K562 (cell line): ENCODE measurements around the gene ANKRD13D. TPM values are rescaled to one million over a fixed set of nuclear protein-coding genes. Genes with fewer than 3 reads are reported as not detected.

Source experiments
- ATF7 ChIP-seq: fragments of 450-650 bp; IDR thresholded peaks from 2 replicates; pipeline ENCODE4 v1.7.1; 2014; ENCODE audit warnings: mild to moderate bottlenecking, moderate library complexity
- E2F6 ChIP-seq, 2 experiments: IDR thresholded peaks; 2 replicates each; pipeline ENCODE4 v1.6.1; 2011; ENCODE audit warnings: borderline replicate concordance in 1 of 2, control low read depth in 1 of 2, low read depth in 1 of 2, low read length in 1 of 2, mild to moderate bottlenecking in 1 of 2, mixed read lengths in 1 of 2, moderate library complexity in 1 of 2; ENCODE audit not compliant: insufficient read depth in 1 of 2, insufficient read length in 1 of 2, poor library complexity in 1 of 2, severe bottlenecking in 1 of 2; ENCODE audit errors: extremely low read depth in 1 of 2
- FOXA1 ChIP-seq: fragments of 450-650 bp; IDR thresholded peaks from 2 replicates; pipeline ENCODE4 v1.6.1; 2016; ENCODE audit warnings: mild to moderate bottlenecking, borderline replicate concordance
- IFI16 ChIP-seq: fragments of 250-450 bp; sonication (Bioruptor Pico); IDR thresholded peaks from 2 replicates; pipeline ENCODE4 v2.1.2; 2022; ENCODE audit warnings: mild to moderate bottlenecking, inconsistent platforms
- NEUROD1 ChIP-seq: fragments of 150-350 bp; IDR thresholded peaks from 2 replicates; pipeline ENCODE4 v1.6.1; 2014; ENCODE audit warnings: borderline replicate concordance, low read length, low read depth; ENCODE audit not compliant: partially characterized antibody
- NRF1 ChIP-seq, 2 experiments: fragments of 450-650 bp; IDR thresholded peaks in 1 of 2; conservative IDR thresholded peaks in 1 of 2; 2 replicates each; pipeline ENCODE4 v1.6.1; 2014; ENCODE audit warnings: mild to moderate bottlenecking in 2 of 2
- OTX1 ChIP-seq: fragments of 450-650 bp; formaldehyde crosslinking; IDR thresholded peaks from 2 replicates; pipeline ENCODE4 v1.4.0; 2022; ENCODE audit warnings: mild to moderate bottlenecking
- PKNOX1 ChIP-seq: fragments of 450-650 bp; IDR thresholded peaks from 2 replicates; pipeline ENCODE4 v1.6.1; 2016
- PTBP1 ChIP-seq: fragments of 200-400 bp; formaldehyde crosslinking; IDR thresholded peaks from 2 replicates; pipeline ENCODE4 v1.6.1; 2017; ENCODE audit warnings: low read depth, low read length
- SMAD1 ChIP-seq: fragments of 150-350 bp; IDR thresholded peaks from 2 replicates; pipeline ENCODE4 v1.6.1; 2014; ENCODE audit warnings: low read length, low read depth; ENCODE audit not compliant: partially characterized antibody
- SMAD3 ChIP-seq: fragments of 450-650 bp; formaldehyde crosslinking; conservative IDR thresholded peaks from 2 replicates; pipeline ENCODE4 v1.4.0; 2020; ENCODE audit warnings: mild to moderate bottlenecking
- ZC3H11A ChIP-seq: IDR thresholded peaks from 2 replicates; pipeline ENCODE4 v1.6.1; 2012; ENCODE audit warnings: low read depth, low read length, improper control_type of control experiment
- polyA plus RNA-seq, 8 experiments: library from polyadenylated mRNA; depleted of rRNA in 4 of 8; stranded (reverse) in 5 of 8; unstranded in 3 of 8; fragments of >200 nt; fragmentation: Nextera tagmentation in 2 of 8; fragmentation: Illumina TruSeq in 1 of 8; extraction: Ambion mirVana in 2 of 8; extraction: Trizol in 1 of 8; gene quantifications; 2 replicates each; pipeline versions ENCODE4 v1.2.1 to v1.2.3, GENCODE V29; 2011 to 2014; ENCODE audit warnings: inconsistent platforms in 1 of 8, missing spikeins in 1 of 8
- total RNA-seq, 7 experiments: library from RNA; depleted of rRNA in 6 of 7; stranded (reverse); fragments of >200 nt in 6 of 7; fragmentation: Illumina TruSeq in 2 of 7; extraction: Trizol in 2 of 7; gene quantifications; 2 replicates each; pipeline versions ENCODE4 v1.2.1 to v1.2.3, GENCODE V29; 2011 to 2021; ENCODE audit warnings: low replicate concordance in 1 of 7
- TF ChIP-seq, protein P1 (sequence below), 3 experiments: fragments of 200-800 bp in 1 of 3; fragments of 250-450 bp in 1 of 3; fragments of 450-650 bp in 1 of 3; sonication (Bioruptor Pico) in 1 of 3; sonication (Bioruptor generic) in 1 of 3; formaldehyde crosslinking in 1 of 3; IDR thresholded peaks; 2 replicates each; pipeline versions ENCODE4 v1.6.1 to v1.8.0; 2016 to 2022; ENCODE audit warnings: mild to moderate bottlenecking in 2 of 3, missing genetic modification characterization in 2 of 3, missing compliant biosample characterization in 1 of 3, moderate library complexity in 1 of 3
- TF ChIP-seq, protein P2 (sequence below), 2 experiments: fragments of 450-650 bp in 1 of 2; IDR thresholded peaks; 2 replicates each; pipeline ENCODE4 v1.6.1; 2011 to 2017; ENCODE audit warnings: low read depth in 2 of 2, antibody characterized with exemption in 1 of 2, borderline replicate concordance in 1 of 2, low read length in 1 of 2, mild to moderate bottlenecking in 1 of 2, mixed read lengths in 1 of 2; ENCODE audit not compliant: control insufficient read depth in 1 of 2

ANKRD13D gene
- total and polyA plus RNA-seq, 9 of the 15 experiments (the other 6 are each of a cell fraction or from before 2014, with no cell fraction given): 0.94 to 40.9 (median 22.4) TPM

DNA sequence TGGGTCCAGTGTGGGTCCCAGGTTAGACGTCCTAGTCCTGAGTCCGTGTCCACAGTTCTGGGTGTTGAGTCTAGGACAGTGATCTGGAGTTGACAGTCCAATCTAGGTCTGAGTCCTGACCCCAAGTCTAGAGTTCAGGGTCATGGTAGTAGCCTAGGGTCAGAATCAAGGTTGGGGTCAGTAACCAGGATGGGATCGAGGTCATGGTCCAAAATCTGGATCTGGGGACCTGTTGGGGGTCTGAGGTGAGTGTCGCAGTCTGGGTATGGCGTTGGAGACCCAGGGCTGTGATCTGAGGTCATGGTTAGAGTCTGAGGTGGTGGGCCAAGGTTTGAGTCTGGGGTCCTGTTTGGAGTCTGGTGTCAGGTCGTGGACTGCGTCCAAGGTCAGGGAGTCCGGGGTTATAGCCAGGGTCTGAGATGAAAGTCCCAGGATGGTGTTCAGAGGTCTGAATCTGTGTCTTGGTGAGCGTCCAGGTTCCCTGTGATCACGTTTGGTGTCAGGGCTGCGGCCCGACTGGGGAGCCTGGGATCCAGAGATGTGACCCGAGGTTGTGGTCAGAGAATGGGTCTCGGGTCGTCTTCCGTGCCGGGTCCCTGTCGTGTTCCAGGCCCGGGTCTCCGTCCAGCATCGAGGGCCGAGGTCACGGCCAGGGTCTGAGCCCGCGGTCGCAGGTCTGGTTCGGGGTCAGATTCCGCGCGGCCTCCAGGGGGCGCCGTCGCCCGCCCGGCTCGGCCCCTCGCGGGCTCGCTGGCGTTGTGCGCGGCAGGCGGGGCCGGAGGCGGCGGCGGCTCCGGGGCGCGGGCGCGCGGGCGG lies 23.3 kb upstream of the ANKRD13D start (continued):
- TF ChIP-seq NRF1 (conservative IDR thresholded peaks at IDR 0.05 in 1 of 2, IDR thresholded peaks at IDR 0.05 in 1 of 2) (0 out of 4 replicates have a peak, but pooled peaks of 1 of the 2 experiments have one; percentile 22), PTBP1 (no peak), PKNOX1 (no peak), IFI16 (CRISPR knock-in tag) (no peak), NEUROD1 (no peak), FOXA1 (no peak), E2F6 (IDR thresholded peaks at IDR 0.05; ENCODE audit: borderline replicate concordance in 1 of 2, extremely low read depth in 1 of 2, insufficient read depth in 1 of 2, insufficient read length in 1 of 2, low read depth in 1 of 2, low read length in 1 of 2, poor library complexity in 1 of 2, severe bottlenecking in 1 of 2) (peak in 1 of 2 experiments; percentile 21), ZC3H11A (no peak), SMAD3 (CRISPR knock-in tag) (no peak), OTX1 (CRISPR knock-in tag) (no peak), SMAD1 (no peak), ATF7 (0 out of 2 replicates have a peak, but pooled peaks have one; percentile 14)
- TF ChIP-seq, protein P1, sequence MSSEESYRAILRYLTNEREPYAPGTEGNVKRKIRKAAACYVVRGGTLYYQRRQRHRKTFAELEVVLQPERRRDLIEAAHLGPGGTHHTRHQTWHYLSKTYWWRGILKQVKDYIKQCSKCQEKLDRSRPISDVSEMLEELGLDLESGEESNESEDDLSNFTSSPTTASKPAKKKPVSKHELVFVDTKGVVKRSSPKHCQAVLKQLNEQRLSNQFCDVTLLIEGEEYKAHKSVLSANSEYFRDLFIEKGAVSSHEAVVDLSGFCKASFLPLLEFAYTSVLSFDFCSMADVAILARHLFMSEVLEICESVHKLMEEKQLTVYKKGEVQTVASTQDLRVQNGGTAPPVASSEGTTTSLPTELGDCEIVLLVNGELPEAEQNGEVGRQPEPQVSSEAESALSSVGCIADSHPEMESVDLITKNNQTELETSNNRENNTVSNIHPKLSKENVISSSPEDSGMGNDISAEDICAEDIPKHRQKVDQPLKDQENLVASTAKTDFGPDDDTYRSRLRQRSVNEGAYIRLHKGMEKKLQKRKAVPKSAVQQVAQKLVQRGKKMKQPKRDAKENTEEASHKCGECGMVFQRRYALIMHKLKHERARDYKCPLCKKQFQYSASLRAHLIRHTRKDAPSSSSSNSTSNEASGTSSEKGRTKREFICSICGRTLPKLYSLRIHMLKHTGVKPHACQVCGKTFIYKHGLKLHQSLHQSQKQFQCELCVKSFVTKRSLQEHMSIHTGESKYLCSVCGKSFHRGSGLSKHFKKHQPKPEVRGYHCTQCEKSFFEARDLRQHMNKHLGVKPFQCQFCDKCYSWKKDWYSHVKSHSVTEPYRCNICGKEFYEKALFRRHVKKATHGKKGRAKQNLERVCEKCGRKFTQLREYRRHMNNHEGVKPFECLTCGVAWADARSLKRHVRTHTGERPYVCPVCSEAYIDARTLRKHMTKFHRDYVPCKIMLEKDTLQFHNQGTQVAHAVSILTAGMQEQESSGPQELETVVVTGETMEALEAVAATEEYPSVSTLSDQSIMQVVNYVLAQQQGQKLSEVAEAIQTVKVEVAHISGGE (CRISPR knock-in tag; IDR thresholded peaks at IDR 0.05): peak in 1 of 3 experiments; percentile 46; a peak in 1 of 6 replicates
- TF ChIP-seq, protein P2, sequence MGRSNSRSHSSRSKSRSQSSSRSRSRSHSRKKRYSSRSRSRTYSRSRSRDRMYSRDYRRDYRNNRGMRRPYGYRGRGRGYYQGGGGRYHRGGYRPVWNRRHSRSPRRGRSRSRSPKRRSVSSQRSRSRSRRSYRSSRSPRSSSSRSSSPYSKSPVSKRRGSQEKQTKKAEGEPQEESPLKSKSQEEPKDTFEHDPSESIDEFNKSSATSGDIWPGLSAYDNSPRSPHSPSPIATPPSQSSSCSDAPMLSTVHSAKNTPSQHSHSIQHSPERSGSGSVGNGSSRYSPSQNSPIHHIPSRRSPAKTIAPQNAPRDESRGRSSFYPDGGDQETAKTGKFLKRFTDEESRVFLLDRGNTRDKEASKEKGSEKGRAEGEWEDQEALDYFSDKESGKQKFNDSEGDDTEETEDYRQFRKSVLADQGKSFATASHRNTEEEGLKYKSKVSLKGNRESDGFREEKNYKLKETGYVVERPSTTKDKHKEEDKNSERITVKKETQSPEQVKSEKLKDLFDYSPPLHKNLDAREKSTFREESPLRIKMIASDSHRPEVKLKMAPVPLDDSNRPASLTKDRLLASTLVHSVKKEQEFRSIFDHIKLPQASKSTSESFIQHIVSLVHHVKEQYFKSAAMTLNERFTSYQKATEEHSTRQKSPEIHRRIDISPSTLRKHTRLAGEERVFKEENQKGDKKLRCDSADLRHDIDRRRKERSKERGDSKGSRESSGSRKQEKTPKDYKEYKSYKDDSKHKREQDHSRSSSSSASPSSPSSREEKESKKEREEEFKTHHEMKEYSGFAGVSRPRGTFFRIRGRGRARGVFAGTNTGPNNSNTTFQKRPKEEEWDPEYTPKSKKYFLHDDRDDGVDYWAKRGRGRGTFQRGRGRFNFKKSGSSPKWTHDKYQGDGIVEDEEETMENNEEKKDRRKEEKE (IDR thresholded peaks at IDR 0.05; ENCODE audit: borderline replicate concordance in 1 of 2, control insufficient read depth in 1 of 2, low read depth in 2 of 2, low read length in 1 of 2): no peak
